HG03108 (cell line): ENCODE results near the gene ZBTB7C.

ENCODE experiments used
- ATAC-seq: cut with Tn5 transposase; IDR thresholded peaks from one replicate; pipeline ENCODE4 v1.9.1; 2021; ENCODE audit warnings: moderate library complexity; ENCODE audit not compliant: unreplicated experiment

The ZBTB7C gene

GRCh38 chr18:48029296-48029986 is 379.7 kb downstream of the ZBTB7C start:
- no peak for ATAC-seq

GRCh38 chr18:48028696-48029095 is 380.5 kb downstream of the ZBTB7C start:
- no peak for ATAC-seq

GRCh38 chr18:48028081-48028480 is 381.1 kb downstream of the ZBTB7C start:
- no peak for ATAC-seq

- no peak for ATAC-seq
These were observed 381.7 kb downstream of the ZBTB7C start for GRCh38 chr18:48027401-48027963.

GRCh38 chr18:48026216-48026615 is 383.0 kb downstream of the ZBTB7C start:
- no peak for ATAC-seq

GRCh38 chr18:48024881-48025660 is 384.1 kb downstream of the ZBTB7C start:
- ATAC-seq, result no peak

GRCh38 chr18:48024009-48024512 is 385.1 kb downstream of the ZBTB7C start:
- ATAC-seq, result no peak

- no peak for ATAC-seq
These were observed 385.7 kb downstream of the ZBTB7C start for GRCh38 chr18:48023334-48024008.

GRCh38 chr18:48022531-48023329 is 386.5 kb downstream of the ZBTB7C start:
- no peak for ATAC-seq

GRCh38 chr18:48022021-48022420 is 387.2 kb downstream of the ZBTB7C start:
- no peak for ATAC-seq

- ATAC-seq, result no peak
These were observed 387.8 kb downstream of the ZBTB7C start for GRCh38 chr18:48021273-48021914.

GRCh38 chr18:48020337-48021250 is 388.6 kb downstream of the ZBTB7C start:
- no peak for ATAC-seq

- ATAC-seq, result no peak
These were observed 389.4 kb downstream of the ZBTB7C start for GRCh38 chr18:48019557-48020325.

- ATAC-seq, result no peak
These were observed 390.3 kb downstream of the ZBTB7C start for GRCh38 chr18:48018851-48019250.

- ATAC-seq, result no peak
These were observed 391.5 kb downstream of the ZBTB7C start for GRCh38 chr18:48017635-48018034.

GRCh38 chr18:48013162-48013561 is 396.0 kb downstream of the ZBTB7C start:
- ATAC-seq, result no peak

GRCh38 chr18:48011926-48012465 is 397.2 kb downstream of the ZBTB7C start:
- ATAC-seq, result no peak

GRCh38 chr18:48010264-48010663 is 398.9 kb downstream of the ZBTB7C start:
- no peak for ATAC-seq
